Stomach (tissue), 9 donors: ENCODE results near the gene DOCK9. TPM values are rescaled to one million over a fixed set of nuclear protein-coding genes. Genes with fewer than 3 reads are reported as not detected.

ENCODE experiments used
- DNase-seq, 2 donors: peaks; one replicate each; pipeline versions ENCODE4 v3.0.0 to v3.0.0-alpha.2; 2013 to 2019
- H3K27ac ChIP-seq, 5 donors: fragments of 200-600 bp in 4 of 5; sonication (generic) in 4 of 5; one replicate each; pipeline ENCODE4 v1.5.1; 2013 to 2019; ENCODE audit warnings: mild to moderate bottlenecking in 1 of 5, moderate library complexity in 1 of 5
- H3K27me3 ChIP-seq, 3 donors: fragments of 200-600 bp; sonication (generic); one replicate each; pipeline ENCODE4 v1.5.1; 2017 to 2019; ENCODE audit warnings: mixed run types in 1 of 3
- H3K36me3 ChIP-seq, 4 donors: fragments of 200-600 bp; sonication (generic); 1 replicate in 3 of 4; 2 replicates in 1 of 4; pipeline ENCODE4 v1.5.1; 2016 to 2019
- H3K4me1 ChIP-seq, 4 donors: fragments of 200-600 bp; sonication (generic); one replicate each; pipeline ENCODE4 v1.5.1; 2016 to 2019
- H3K4me3 ChIP-seq, 4 donors: fragments of 200-600 bp; sonication (generic) in 3 of 4; one replicate each; pipeline ENCODE4 v1.5.1; 2016 to 2019; ENCODE audit warnings: mild to moderate bottlenecking in 1 of 4
- H3K9me3 ChIP-seq, 4 donors: fragments of 200-600 bp; sonication (generic); one replicate each; pipeline ENCODE4 v1.5.1; 2016 to 2019
- EP300 ChIP-seq: sonication (generic); formaldehyde crosslinking; IDR thresholded peaks from one replicate; pipeline ENCODE4 v1.6.1; 2017; ENCODE audit warnings: antibody characterized with exemption
- POLR2A ChIP-seq, 4 donors: fragments of 450-650 bp; IDR thresholded peaks; one replicate each; pipeline ENCODE4 v1.6.1; 2016; ENCODE audit warnings: antibody characterized with exemption in 4 of 4, control low read depth in 2 of 4, mild to moderate bottlenecking in 1 of 4, moderate library complexity in 1 of 4
- POLR2AphosphoS5 ChIP-seq, 3 donors: sonication (generic); formaldehyde crosslinking; IDR thresholded peaks; one replicate each; pipeline ENCODE4 v1.6.1; 2016; ENCODE audit warnings: antibody characterized with exemption in 3 of 3
- WGBS, 5 donors: extraction: QIAGEN DNeasy Blood & Tissue Kit in 3 of 5; methylation state at CpG; one replicate each; pipeline versions ENCODE4 v1.1.5 to v1.1.7; 2013 to 2018; 5-methylcytosine and 5-hydroxymethylcytosine counted together
- intact Hi-C: fragments of 100-400 bp; cut with DNase I; formaldehyde crosslinking; loops from one replicate; pipeline ENCODE4 v1.15.1; 2023; ENCODE audit warnings: low total_unique reads
- polyA plus RNA-seq, 3 donors: library from polyadenylated mRNA; stranded (reverse); fragments of 200-250 nt; gene quantifications; one replicate each; pipeline ENCODE4 v1.2.3, GENCODE V29; 2013
- total RNA-seq, 5 donors: library from RNA; depleted of rRNA; stranded (reverse); fragments of >200 nt; gene quantifications; one replicate each; pipeline versions ENCODE4 v1.1.0 to v1.2.3, GENCODE V29; 2014 to 2016
- TF ChIP-seq, protein P1 (sequence below), 7 experiments: fragments of 450-650 bp in 4 of 7; fragments of 200-600 bp in 3 of 7; sonication (generic) in 3 of 7; IDR thresholded peaks; one replicate each; pipeline ENCODE4 v1.5.1; 2016 to 2019; ENCODE audit warnings: antibody characterized with exemption in 7 of 7, control low read depth in 2 of 7, mild to moderate bottlenecking in 1 of 7
- donor health status: healthy with polysubstance abuse.
- donor health status: Bipolar disorder and iron deficiency.
- donor health status: healthy.

Gene DOCK9
- total and polyA plus RNA-seq, 8 donors, result 8.7 to 97.9 (median 49.2) TPM

DNA sequence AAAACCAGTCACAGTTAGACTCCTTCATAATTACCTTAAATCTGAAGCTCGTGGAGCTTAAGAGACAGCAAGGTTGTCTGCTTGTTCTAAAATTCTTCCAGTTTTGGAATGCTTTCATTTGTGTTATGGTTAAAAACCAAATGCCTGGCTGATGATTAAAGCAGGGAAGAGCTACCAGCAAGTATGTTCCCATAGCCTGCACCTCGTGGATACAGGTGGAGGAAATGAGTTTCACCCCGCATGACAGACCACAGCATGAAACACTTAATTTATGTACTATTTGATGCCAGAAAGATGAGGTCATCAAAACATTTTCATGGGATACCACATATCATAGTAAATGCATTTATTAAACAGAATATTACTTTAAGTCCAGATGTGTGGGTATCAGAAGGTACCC lies 416 bp upstream of the DOCK9 start:
- no peaks in the 10 kb centered on the region for H3K9me3 ChIP-seq
- intact Hi-C loops, result no loop called here
- WGBS, 5 donors, result 6 to 28% (median 15%) methylated on average over 3 of the region's 3 CpGs
- no peak for TF ChIP-seq EP300
- peak in 1 of 2 donors; percentile 45 for DNase-seq
- peak overlapping the region; percentile 36 to 53 (median 44) for H3K4me3 ChIP-seq
- peaks cover 14 to 56% (median 36%) of the 10 kb centered on the region in 4 donors for H3K4me1 ChIP-seq
- H3K36me3 ChIP-seq, result no peaks in the 10 kb centered on the region
- H3K27me3 ChIP-seq, result no peaks in the 10 kb centered on the region
- H3K27ac ChIP-seq, result peak overlapping the region in 4 of 5 donors; percentile 44 to 59 (median 50)

DNA sequence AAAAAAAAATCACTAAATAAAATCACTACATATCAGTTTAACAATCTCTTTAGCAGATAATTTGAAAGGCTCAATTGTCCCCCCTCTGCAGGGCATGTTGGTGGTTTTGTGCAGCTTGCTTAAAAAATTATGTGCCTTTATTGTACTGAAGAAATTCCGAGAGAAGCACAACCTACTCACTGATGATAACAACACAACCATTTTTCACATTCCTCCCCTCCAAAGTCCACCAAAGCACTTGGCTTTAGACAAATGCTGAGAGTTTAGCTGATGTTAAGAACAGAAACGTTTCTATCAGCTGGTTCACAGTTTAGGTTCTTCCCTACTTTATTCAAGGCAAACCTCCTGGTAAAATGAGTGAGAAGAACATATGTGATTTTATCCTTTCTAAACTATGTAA lies 923 bp downstream of the DOCK9 start:
- Histone ChIP-seq H3K4me1 (peaks cover 11 to 66% (median 42%) of the 10 kb centered on the region in 4 donors), H3K27me3 (no peaks in the 10 kb centered on the region), H3K9me3 (no peaks in the 10 kb centered on the region), H3K36me3 (no peaks in the 10 kb centered on the region), H3K4me3 (peak overlapping the region; percentile 36 to 53 (median 44)), H3K27ac (peak overlapping the region in 3 of 5 donors; percentile 44 to 59 (median 45))
- DNase-seq, result no peak
- 20 to 45% (median 29%) methylated on average over 2 of the region's 2 CpGs for WGBS, 5 donors
- intact Hi-C loops, result no loop called here
- TF ChIP-seq POLR2AphosphoS5 (IDR thresholded peaks at IDR 0.05) (no peak), EP300 (no peak), POLR2A (IDR thresholded peaks at IDR 0.05) (no peak)
- TF ChIP-seq, protein P1, sequence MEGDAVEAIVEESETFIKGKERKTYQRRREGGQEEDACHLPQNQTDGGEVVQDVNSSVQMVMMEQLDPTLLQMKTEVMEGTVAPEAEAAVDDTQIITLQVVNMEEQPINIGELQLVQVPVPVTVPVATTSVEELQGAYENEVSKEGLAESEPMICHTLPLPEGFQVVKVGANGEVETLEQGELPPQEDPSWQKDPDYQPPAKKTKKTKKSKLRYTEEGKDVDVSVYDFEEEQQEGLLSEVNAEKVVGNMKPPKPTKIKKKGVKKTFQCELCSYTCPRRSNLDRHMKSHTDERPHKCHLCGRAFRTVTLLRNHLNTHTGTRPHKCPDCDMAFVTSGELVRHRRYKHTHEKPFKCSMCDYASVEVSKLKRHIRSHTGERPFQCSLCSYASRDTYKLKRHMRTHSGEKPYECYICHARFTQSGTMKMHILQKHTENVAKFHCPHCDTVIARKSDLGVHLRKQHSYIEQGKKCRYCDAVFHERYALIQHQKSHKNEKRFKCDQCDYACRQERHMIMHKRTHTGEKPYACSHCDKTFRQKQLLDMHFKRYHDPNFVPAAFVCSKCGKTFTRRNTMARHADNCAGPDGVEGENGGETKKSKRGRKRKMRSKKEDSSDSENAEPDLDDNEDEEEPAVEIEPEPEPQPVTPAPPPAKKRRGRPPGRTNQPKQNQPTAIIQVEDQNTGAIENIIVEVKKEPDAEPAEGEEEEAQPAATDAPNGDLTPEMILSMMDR (IDR thresholded peaks at IDR 0.05), result no peak

DNA sequence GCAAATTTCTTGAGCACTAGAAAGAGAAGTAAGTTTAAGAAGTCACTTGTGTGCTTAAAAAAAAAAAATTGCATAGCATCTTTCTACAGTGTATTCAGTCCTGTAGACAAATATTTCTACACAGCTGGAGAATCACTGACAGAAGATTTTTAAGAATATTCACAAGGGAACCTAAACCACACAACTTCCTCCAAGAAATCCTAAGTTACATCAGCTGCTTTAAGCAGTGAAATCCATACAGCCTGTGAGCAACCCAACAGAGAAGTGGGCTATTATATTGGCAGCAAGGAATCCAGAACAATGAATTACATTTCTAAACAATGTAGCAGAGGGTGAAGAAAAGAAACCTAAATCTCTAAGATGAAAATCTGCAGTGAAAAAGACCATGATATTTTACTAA lies 1.5 kb downstream of the DOCK9 start:
- no peak for TF ChIP-seq EP300
- TF ChIP-seq, protein P1 (IDR thresholded peaks at IDR 0.05), result no peak
- TF ChIP-seq POLR2A (IDR thresholded peaks at IDR 0.05), result no peak
- no peak for TF ChIP-seq POLR2AphosphoS5 (IDR thresholded peaks at IDR 0.05)
- intact Hi-C loops, result no loop called here
- H3K27ac ChIP-seq, result peak overlapping the region in 4 of 5 donors; percentile 19 to 45 (median 37)
- H3K4me3 ChIP-seq, result peak overlapping the region in 3 of 4 donors; percentile 10 to 49 (median 17)
- H3K36me3 ChIP-seq, result no peaks in the 10 kb centered on the region
- H3K9me3 ChIP-seq, result no peaks in the 10 kb centered on the region
- no peak for DNase-seq
- H3K4me1 ChIP-seq, result peaks cover 11 to 66% (median 43%) of the 10 kb centered on the region in 4 donors
- no peaks in the 10 kb centered on the region for H3K27me3 ChIP-seq

DNA sequence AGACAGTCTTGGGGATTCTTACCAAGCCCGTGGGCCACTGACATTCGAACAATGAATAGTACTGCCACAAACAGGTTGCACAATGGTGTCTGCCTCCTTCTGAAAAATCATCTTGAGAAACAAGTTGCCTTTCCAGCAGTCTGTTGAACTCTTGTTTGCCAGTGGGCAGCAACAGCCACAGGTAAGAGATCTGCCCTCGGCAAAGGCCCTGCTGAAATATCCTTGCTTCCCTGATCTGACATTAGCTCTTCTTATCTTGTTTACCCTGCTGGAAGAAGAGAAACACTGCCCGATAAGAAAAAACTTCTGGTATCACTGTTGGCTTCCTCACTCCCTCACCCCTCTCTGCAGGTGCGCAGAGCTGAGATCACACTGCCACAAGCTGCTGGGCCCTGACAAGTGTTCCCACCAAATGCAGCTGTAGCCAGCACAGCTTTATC lies 2.0 kb downstream of the DOCK9 start:
- Histone ChIP-seq H3K27ac (peak overlapping the region in 4 of 5 donors; percentile 19 to 45 (median 37)), H3K4me3 (peak overlapping the region in 2 of 4 donors; percentile 10 to 17), H3K4me1 (peaks cover 11 to 70% (median 43%) of the 10 kb centered on the region in 4 donors), H3K9me3 (no peaks in the 10 kb centered on the region), H3K36me3 (no peaks in the 10 kb centered on the region), H3K27me3 (no peaks in the 10 kb centered on the region)
- no peak for DNase-seq
- no peak for TF ChIP-seq EP300
- TF ChIP-seq, protein P1 (IDR thresholded peaks at IDR 0.05), result no peak
- no peak for TF ChIP-seq POLR2A (IDR thresholded peaks at IDR 0.05)
- TF ChIP-seq POLR2AphosphoS5 (IDR thresholded peaks at IDR 0.05), result no peak
- 5 to 52% (median 38%) methylated on average over 5 of the region's 5 CpGs for WGBS, 5 donors
- intact Hi-C loops, result no loop called here

DNA sequence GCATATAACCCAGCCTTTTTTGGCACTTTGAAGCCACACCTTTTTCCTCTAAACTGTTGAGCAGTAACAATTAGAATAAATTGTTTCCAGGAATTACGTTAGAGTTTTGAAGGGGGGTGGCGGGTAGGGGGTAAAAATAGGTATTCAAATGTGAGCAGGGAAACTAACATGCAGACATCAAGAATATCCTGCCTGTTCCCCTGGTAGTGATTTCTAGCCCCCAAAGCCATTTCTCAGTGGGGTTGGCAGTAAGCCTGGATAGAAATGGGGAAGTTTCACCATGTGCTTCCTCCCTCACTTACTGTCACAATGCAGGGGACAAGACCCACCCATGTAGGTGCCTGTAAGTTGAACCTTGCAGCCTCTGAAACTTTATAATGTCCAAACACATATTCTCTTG lies 3.8 kb downstream of the DOCK9 start:
- peak in 1 of 2 donors; percentile 55 for DNase-seq
- Histone ChIP-seq H3K36me3 (no peaks in the 10 kb centered on the region), H3K9me3 (no peaks in the 10 kb centered on the region), H3K27ac (peak overlapping the region in 3 of 5 donors; percentile 11 to 23 (median 15)), H3K27me3 (no peaks in the 10 kb centered on the region), H3K4me3 (no peak overlapping the region), H3K4me1 (peaks cover 11 to 69% (median 39%) of the 10 kb centered on the region in 4 donors)
- 53 to 87% (median 66%) methylated on average over 2 of the region's 2 CpGs for WGBS, 5 donors
- intact Hi-C loops, result no loop called here
- TF ChIP-seq, protein P1 (IDR thresholded peaks at IDR 0.05), result no peak
- TF ChIP-seq EP300, result no peak
- no peak for TF ChIP-seq POLR2AphosphoS5 (IDR thresholded peaks at IDR 0.05)
- TF ChIP-seq POLR2A (IDR thresholded peaks at IDR 0.05), result no peak
